Endodermal cell (in vitro differentiated cells): Measurements from ENCODE around the gene GUCY2F. TPM values are rescaled to one million over a fixed set of nuclear protein-coding genes. Genes with fewer than 3 reads are reported as not detected.

ENCODE experiments used
- DNase-seq: peaks from one replicate; pipeline ENCODE4 v3.0.0-alpha.2; 2017
- H3K27ac ChIP-seq: 2 replicates; pipeline ENCODE4 v1.5.1; 2013; ENCODE audit warnings: mild to moderate bottlenecking, low read depth, low read length, moderate library complexity
- H3K27me3 ChIP-seq: 2 replicates; pipeline ENCODE4 v1.6.1; 2013; ENCODE audit warnings: mild to moderate bottlenecking, low read length, moderate library complexity; ENCODE audit not compliant: insufficient read depth, control insufficient read depth, poor library complexity, severe bottlenecking
- H3K36me3 ChIP-seq: 2 replicates; pipeline ENCODE4 v1.7.0; 2013; ENCODE audit warnings: mild to moderate bottlenecking, low read length, moderate library complexity; ENCODE audit not compliant: control insufficient read depth, insufficient read depth
- H3K4me1 ChIP-seq: one replicate; pipeline ENCODE4 v1.7.0; 2013; ENCODE audit warnings: low read length; ENCODE audit not compliant: control insufficient read depth, insufficient read depth
- H3K4me3 ChIP-seq: 2 replicates; pipeline ENCODE4 v1.5.1; 2013; ENCODE audit warnings: mild to moderate bottlenecking, low read length, moderate library complexity
- H3K9ac ChIP-seq: 2 replicates; pipeline ENCODE4 v1.6.1; 2013; ENCODE audit warnings: mild to moderate bottlenecking, low read length, moderate library complexity; ENCODE audit not compliant: poor library complexity, severe bottlenecking; ENCODE audit errors: extremely low read depth
- H3K9me3 ChIP-seq: 2 replicates; pipeline ENCODE4 v1.6.1; 2013; ENCODE audit warnings: mild to moderate bottlenecking, low read length, moderate library complexity; ENCODE audit not compliant: control insufficient read depth
- H3K27ac Mint-ChIP-seq: 2 replicates; pipeline ENCODE4 v1.8.0; 2020; ENCODE audit warnings: mixed read lengths
- H3K27me3 Mint-ChIP-seq: 2 replicates; pipeline ENCODE4 v1.8.0; 2021; ENCODE audit warnings: mild to moderate bottlenecking, mixed read lengths; ENCODE audit not compliant: insufficient read depth
- H3K36me3 Mint-ChIP-seq: 2 replicates; pipeline ENCODE4 v1.8.0; 2020; ENCODE audit warnings: low read depth, mixed read lengths
- H3K4me1 Mint-ChIP-seq: 2 replicates; pipeline ENCODE4 v1.8.0; 2020; ENCODE audit warnings: mixed read lengths
- H3K4me3 Mint-ChIP-seq: 2 replicates; pipeline ENCODE4 v1.8.0; 2020; ENCODE audit warnings: mild to moderate bottlenecking, moderate library complexity, mixed read lengths
- H3K9me3 Mint-ChIP-seq: 2 replicates; pipeline ENCODE4 v1.8.0; 2020; ENCODE audit warnings: mild to moderate bottlenecking, mixed read lengths
- WGBS, 2 experiments: methylation state at CpG; one replicate each; pipeline versions ENCODE4 v1.1.5 to v1.1.7; 2013; ENCODE audit warnings: missing lambda C conversion rate in 2 of 2, mixed read lengths in 1 of 2; ENCODE audit not compliant: insufficient coverage in 1 of 2, insufficient read length in 1 of 2; 5-methylcytosine and 5-hydroxymethylcytosine counted together
- total RNA-seq, 2 donors: library from RNA; stranded (reverse); fragmentation: NEBNext Ultra II Directional in 1 of 2; extraction: Animal tissue kit (Norgen Biotek cat#: 25700) in 1 of 2; gene quantifications; 2 replicates in 1 of 2; 3 replicates in 1 of 2; pipeline ENCODE4 v1.2.1, GENCODE V29; 2021
- TF ChIP-seq, protein P1 (sequence below): fragments of 200-600 bp; sonication (generic); conservative IDR thresholded peaks from 2 replicates; pipeline ENCODE4 v1.5.0; 2021; ENCODE audit warnings: antibody characterized with exemption, mild to moderate bottlenecking

The GUCY2F gene
- total RNA-seq, 2 donors from 2014 or later, result 0.09 TPM; not detected in 1

DNA sequence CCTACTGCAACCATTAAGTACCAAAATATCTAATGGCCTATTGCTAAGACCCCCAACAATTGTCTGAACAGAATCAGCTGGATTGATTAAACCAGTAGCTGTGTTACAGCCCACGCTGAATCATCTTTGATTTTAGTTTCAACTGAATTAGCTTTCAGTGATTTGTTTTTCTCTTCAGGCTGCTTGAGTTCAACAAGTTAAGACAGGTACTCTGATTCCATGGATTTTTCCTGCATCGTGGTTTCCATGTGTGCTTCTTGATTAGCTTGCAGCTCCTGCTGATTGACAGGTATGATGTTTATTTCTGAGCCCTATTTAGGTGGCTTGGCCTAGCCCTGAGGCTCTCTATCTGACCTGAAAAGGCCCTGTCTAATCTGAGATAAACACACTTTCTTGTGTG, 91.3 kb downstream of the GUCY2F start:
- Histone ChIP-seq H3K4me3 (no peak overlapping the region), H3K36me3 (no peaks in the 10 kb centered on the region), H3K9ac (no peak overlapping the region), H3K27me3 (peaks cover 16% of the 10 kb centered on the region), H3K27ac (no peak overlapping the region), H3K9me3 (no peaks in the 10 kb centered on the region), H3K4me1 (no peaks in the 10 kb centered on the region)
- Mint-ChIP-seq H3K9me3 (no peaks in the 10 kb centered on the region), H3K4me1 (peaks cover 30% of the 10 kb centered on the region), H3K4me3 (no peak overlapping the region), H3K27me3 (peaks cover 3% of the 10 kb centered on the region), H3K27ac (no peak overlapping the region), H3K36me3 (no peaks in the 10 kb centered on the region)
- peak; percentile 24 for DNase-seq
- TF ChIP-seq, protein P1, sequence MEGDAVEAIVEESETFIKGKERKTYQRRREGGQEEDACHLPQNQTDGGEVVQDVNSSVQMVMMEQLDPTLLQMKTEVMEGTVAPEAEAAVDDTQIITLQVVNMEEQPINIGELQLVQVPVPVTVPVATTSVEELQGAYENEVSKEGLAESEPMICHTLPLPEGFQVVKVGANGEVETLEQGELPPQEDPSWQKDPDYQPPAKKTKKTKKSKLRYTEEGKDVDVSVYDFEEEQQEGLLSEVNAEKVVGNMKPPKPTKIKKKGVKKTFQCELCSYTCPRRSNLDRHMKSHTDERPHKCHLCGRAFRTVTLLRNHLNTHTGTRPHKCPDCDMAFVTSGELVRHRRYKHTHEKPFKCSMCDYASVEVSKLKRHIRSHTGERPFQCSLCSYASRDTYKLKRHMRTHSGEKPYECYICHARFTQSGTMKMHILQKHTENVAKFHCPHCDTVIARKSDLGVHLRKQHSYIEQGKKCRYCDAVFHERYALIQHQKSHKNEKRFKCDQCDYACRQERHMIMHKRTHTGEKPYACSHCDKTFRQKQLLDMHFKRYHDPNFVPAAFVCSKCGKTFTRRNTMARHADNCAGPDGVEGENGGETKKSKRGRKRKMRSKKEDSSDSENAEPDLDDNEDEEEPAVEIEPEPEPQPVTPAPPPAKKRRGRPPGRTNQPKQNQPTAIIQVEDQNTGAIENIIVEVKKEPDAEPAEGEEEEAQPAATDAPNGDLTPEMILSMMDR, result no peak
- WGBS, 2 experiments, result 92 to 100% methylated on average over 1 to 2 of the region's 2 CpGs

DNA sequence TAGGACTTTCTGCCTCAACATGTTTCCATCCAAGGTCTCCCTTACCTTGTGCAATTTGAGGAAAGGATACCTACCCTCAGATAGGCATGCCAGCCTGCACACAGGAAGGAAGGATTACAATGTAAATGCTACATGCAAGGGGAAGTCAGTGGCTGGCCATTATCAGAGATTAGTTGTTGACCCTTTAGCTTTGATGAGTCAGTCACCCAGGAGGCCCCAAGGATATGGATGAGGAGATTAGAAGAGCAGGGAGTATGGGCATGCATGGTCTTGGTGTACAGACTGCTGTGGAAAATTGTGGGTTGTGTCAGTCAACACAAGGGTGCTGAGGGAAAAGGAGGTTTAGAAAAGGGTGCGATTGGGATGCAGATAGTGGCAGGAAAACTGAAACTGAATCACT, 92.0 kb downstream of the GUCY2F start:
- H3K27me3 Mint-ChIP-seq, result peaks cover 3% of the 10 kb centered on the region
- no peaks in the 10 kb centered on the region for H3K36me3 Mint-ChIP-seq
- peaks cover 30% of the 10 kb centered on the region for H3K4me1 Mint-ChIP-seq
- H3K36me3 ChIP-seq, result no peaks in the 10 kb centered on the region
- no peaks in the 10 kb centered on the region for H3K9me3 Mint-ChIP-seq
- no peak overlapping the region for H3K27ac Mint-ChIP-seq
- no peak overlapping the region for H3K9ac ChIP-seq
- H3K27ac ChIP-seq, result no peak overlapping the region
- no peak overlapping the region for H3K4me3 Mint-ChIP-seq
- H3K27me3 ChIP-seq, result peaks cover 16% of the 10 kb centered on the region
- peak; percentile 59 for DNase-seq
- no CpG with 5 or more reads among the region's 1 CpG for WGBS, 2 experiments
- H3K9me3 ChIP-seq, result no peaks in the 10 kb centered on the region
- no peak overlapping the region for H3K4me3 ChIP-seq
- TF ChIP-seq, protein P1, result no peak
- no peaks in the 10 kb centered on the region for H3K4me1 ChIP-seq

DNA sequence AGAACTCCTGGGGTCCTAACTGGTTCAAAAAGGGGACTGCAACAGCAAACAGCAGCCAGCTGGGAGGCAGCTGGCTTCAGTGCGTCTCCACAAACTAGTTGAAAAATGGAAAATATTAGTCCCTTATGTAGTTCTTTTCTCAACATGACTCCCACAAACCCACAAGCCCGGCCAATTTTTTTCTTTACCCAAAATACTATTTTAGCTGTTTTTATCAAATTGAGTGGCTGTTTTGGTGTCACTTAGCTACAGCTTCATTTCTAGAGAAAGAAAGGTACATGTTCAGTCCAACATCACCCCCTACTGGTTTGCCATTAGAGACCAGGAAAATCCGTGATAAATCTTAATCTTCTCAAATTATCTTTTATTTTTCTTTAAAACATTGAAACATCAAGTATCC, 97.2 kb downstream of the GUCY2F start:
- Mint-ChIP-seq H3K27ac (no peak overlapping the region), H3K9me3 (no peaks in the 10 kb centered on the region), H3K4me1 (peaks cover 24% of the 10 kb centered on the region), H3K36me3 (no peaks in the 10 kb centered on the region), H3K27me3 (peaks cover 7% of the 10 kb centered on the region), H3K4me3 (no peak overlapping the region)
- no peak overlapping the region for H3K4me3 ChIP-seq
- WGBS, 2 experiments, result 46% methylated on average over 2 of the region's 3 CpGs; no CpG with 5 or more reads in 1 of the 2 experiments
- no peaks in the 10 kb centered on the region for H3K36me3 ChIP-seq
- no peaks in the 10 kb centered on the region for H3K4me1 ChIP-seq
- no peak overlapping the region for H3K9ac ChIP-seq
- H3K27me3 ChIP-seq, result peaks cover 16% of the 10 kb centered on the region
- H3K27ac ChIP-seq, result no peak overlapping the region
- H3K9me3 ChIP-seq, result no peaks in the 10 kb centered on the region
- TF ChIP-seq, protein P1, result peak; percentile 92
- no peak for DNase-seq
